HL-60 (cell line): ENCODE results near the gene TXNDC2.

Experiments
- CTCF ChIP-seq: IDR thresholded peaks from one replicate; pipeline ENCODE4 v1.5.1; 2011; ENCODE audit warnings: low read length, control low read depth, inconsistent platforms; ENCODE audit not compliant: insufficient read depth
- GABPA ChIP-seq: IDR thresholded peaks from 2 replicates; pipeline ENCODE4 v1.6.1; 2012; ENCODE audit warnings: low read depth
- SPI1 ChIP-seq: IDR thresholded peaks from 2 replicates; pipeline ENCODE4 v1.6.1; 2012; ENCODE audit warnings: low read depth, mild to moderate bottlenecking, borderline replicate concordance

GRCh38 chr18:9913526-9914333 lies 28.0 kb downstream of the TXNDC2 start, which contains the start of gene VAPA:
- TF ChIP-seq GABPA (no peak), CTCF (no peak), SPI1 (peak; percentile 49; the same call in 1 of the 2 replicates)
